Hematopoietic multipotent progenitor cell treated with erythropoietin and hydrocortisone succinate and interleukin-3 and kit ligand, for 4 days (in vitro differentiated cells): ENCODE results near the gene GTF2H4.

Source experiments
- DNase-seq: peaks from one replicate; pipeline ENCODE4 v3.0.0-alpha.2; 2015

GTF2H4 gene

GRCh38 chr6:30960907-30961673, 53.1 kb downstream of the GTF2H4 start:
- no peak for DNase-seq

- no peak for DNase-seq
Measured at GRCh38 chr6:30962716-30963115, 54.7 kb downstream of the GTF2H4 start.

GRCh38 chr6:30963641-30964040, 55.6 kb downstream of the GTF2H4 start:
- no peak for DNase-seq
